ENCODE data around the gene LRP11.

LRP11 gene

GRCh38 chr6:149783551-149783950, 80.6 kb downstream of the LRP11 start:
- no peak for DNase-seq (ENCODE audit: low spot score)
- in situ Hi-C loops (cut with MboI; ENCODE audit: low pct_unique_long_range_greater_than_20kb, low sequenced_read_pairs, unreplicated experiment): no loop called here
- TF ChIP-seq CTCF (IDR thresholded peaks at IDR 0.05; ENCODE audit: extremely low read depth, insufficient read depth, missing control alignments): no peak

GRCh38 chr6:149782337-149782736, 81.8 kb downstream of the LRP11 start:
- no peak for DNase-seq (ENCODE audit: low spot score)
- no peak for TF ChIP-seq CTCF (IDR thresholded peaks at IDR 0.05; ENCODE audit: extremely low read depth, insufficient read depth, missing control alignments)
- in situ Hi-C loops (cut with MboI; ENCODE audit: low pct_unique_long_range_greater_than_20kb, low sequenced_read_pairs, unreplicated experiment): no loop called here

GRCh38 chr6:149781715-149782114, 82.4 kb downstream of the LRP11 start:
- in situ Hi-C loops (cut with MboI; ENCODE audit: low pct_unique_long_range_greater_than_20kb, low sequenced_read_pairs, unreplicated experiment): no loop called here
- DNase-seq (ENCODE audit: low spot score): no peak
- no peak for TF ChIP-seq CTCF (IDR thresholded peaks at IDR 0.05; ENCODE audit: extremely low read depth, insufficient read depth, missing control alignments)

- TF ChIP-seq CTCF (IDR thresholded peaks at IDR 0.05; ENCODE audit: extremely low read depth, insufficient read depth, missing control alignments): no peak
- in situ Hi-C loops (cut with MboI; ENCODE audit: low pct_unique_long_range_greater_than_20kb, low sequenced_read_pairs, unreplicated experiment): no loop called here
- DNase-seq (ENCODE audit: low spot score): no peak
These were observed 84.6 kb downstream of the LRP11 start for GRCh38 chr6:149779644-149779963.

GRCh38 chr6:149777624-149778023, 86.5 kb downstream of the LRP11 start:
- no peak for TF ChIP-seq CTCF (IDR thresholded peaks at IDR 0.05; ENCODE audit: extremely low read depth, insufficient read depth, missing control alignments)
- in situ Hi-C loops (cut with MboI; ENCODE audit: low pct_unique_long_range_greater_than_20kb, low sequenced_read_pairs, unreplicated experiment): no loop called here
- DNase-seq (ENCODE audit: low spot score): no peak

- no peak for TF ChIP-seq CTCF (IDR thresholded peaks at IDR 0.05; ENCODE audit: extremely low read depth, insufficient read depth, missing control alignments)
- DNase-seq (ENCODE audit: low spot score): no peak
- in situ Hi-C loops (cut with MboI; ENCODE audit: low pct_unique_long_range_greater_than_20kb, low sequenced_read_pairs, unreplicated experiment): no loop called here
These were observed 92.2 kb downstream of the LRP11 start for GRCh38 chr6:149771925-149772324.

GRCh38 chr6:149771185-149771584, 93.0 kb downstream of the LRP11 start:
- in situ Hi-C loops (cut with MboI; ENCODE audit: low pct_unique_long_range_greater_than_20kb, low sequenced_read_pairs, unreplicated experiment): no loop called here
- TF ChIP-seq CTCF (IDR thresholded peaks at IDR 0.05; ENCODE audit: extremely low read depth, insufficient read depth, missing control alignments): no peak
- DNase-seq (ENCODE audit: low spot score): no peak

Measured in GM13977 (cell line).